Loucy (cell line): Measurements from ENCODE around the gene LUZP2.

Experiments used
- H2AFZ ChIP-seq: fragments of 200-600 bp; sonication (generic); 2 replicates; pipeline ENCODE4 v1.6.0; 2016; ENCODE audit warnings: antibody characterized with exemption, mild to moderate bottlenecking, low read length, moderate library complexity
- H3F3A ChIP-seq: fragments of 200-600 bp; 2 replicates; pipeline ENCODE4 v1.6.0; 2016; ENCODE audit warnings: antibody characterized with exemption, low read depth, mild to moderate bottlenecking
- H3K27me3 ChIP-seq: fragments of 200-600 bp; sonication (generic); 2 replicates; pipeline ENCODE4 v1.6.1; 2014; ENCODE audit warnings: low read length, mild to moderate bottlenecking; ENCODE audit not compliant: insufficient read depth, poor library complexity, severe bottlenecking
- H3K36me3 ChIP-seq: fragments of 200-600 bp; sonication (generic); 2 replicates; pipeline ENCODE4 v1.6.1; 2016; ENCODE audit warnings: low read length; ENCODE audit not compliant: insufficient read depth
- H3K4me1 ChIP-seq: fragments of 200-600 bp; sonication (generic); 2 replicates; pipeline ENCODE4 v1.5.1; 2014; ENCODE audit warnings: low read length, mild to moderate bottlenecking; ENCODE audit not compliant: insufficient read depth, poor library complexity, severe bottlenecking
- H3K4me2 ChIP-seq: fragments of 200-600 bp; sonication (generic); 2 replicates; pipeline ENCODE4 v1.6.0; 2014; ENCODE audit warnings: antibody characterized with exemption, low read length, low read depth, mild to moderate bottlenecking; ENCODE audit not compliant: poor library complexity, severe bottlenecking
- H3K4me3 ChIP-seq: fragments of 200-600 bp; sonication (generic); 2 replicates; pipeline ENCODE4 v1.5.1; 2014; ENCODE audit warnings: low read length, mild to moderate bottlenecking, mixed read lengths; ENCODE audit not compliant: poor library complexity, severe bottlenecking
- H3K79me2 ChIP-seq: fragments of 200-600 bp; sonication (generic); 2 replicates; pipeline ENCODE4 v1.6.1; 2014; ENCODE audit warnings: low read length; ENCODE audit not compliant: insufficient read depth
- H3K9ac ChIP-seq: fragments of 200-600 bp; sonication (generic); 2 replicates; pipeline ENCODE4 v1.6.0; 2014; ENCODE audit warnings: mild to moderate bottlenecking, low read depth, low read length, moderate library complexity; ENCODE audit not compliant: poor library complexity, severe bottlenecking
- H3K9me2 ChIP-seq: fragments of 200-600 bp; sonication (generic); replicated peaks from 2 replicates; pipeline ENCODE4 v1.6.1; 2016; ENCODE audit warnings: low read depth, low read length, mixed read lengths
- H3K9me3 ChIP-seq: fragments of 200-600 bp; sonication (generic); 2 replicates; pipeline ENCODE4 v1.6.1; 2014; ENCODE audit warnings: mild to moderate bottlenecking, antibody characterized with exemption, low read length, low read depth; ENCODE audit not compliant: insufficient read depth
- H4K20me1 ChIP-seq: fragments of 200-600 bp; sonication (generic); 2 replicates; pipeline ENCODE4 v1.6.0; 2014; ENCODE audit warnings: antibody characterized with exemption, low read length, mild to moderate bottlenecking; ENCODE audit not compliant: insufficient read depth, poor library complexity, severe bottlenecking
- EZH2phosphoT487 ChIP-seq: fragments of 200-600 bp; IDR thresholded peaks from 2 replicates; pipeline ENCODE4 v1.6.1; 2018; ENCODE audit warnings: antibody characterized with exemption, mild to moderate bottlenecking, moderate library complexity, borderline replicate concordance
- TF ChIP-seq, protein P1 (sequence below): fragments of 200-600 bp; sonication (generic); conservative IDR thresholded peaks from 2 replicates; pipeline ENCODE4 v1.5.1; 2014; ENCODE audit warnings: mild to moderate bottlenecking, antibody characterized with exemption, low read length

The LUZP2 gene

DNA sequence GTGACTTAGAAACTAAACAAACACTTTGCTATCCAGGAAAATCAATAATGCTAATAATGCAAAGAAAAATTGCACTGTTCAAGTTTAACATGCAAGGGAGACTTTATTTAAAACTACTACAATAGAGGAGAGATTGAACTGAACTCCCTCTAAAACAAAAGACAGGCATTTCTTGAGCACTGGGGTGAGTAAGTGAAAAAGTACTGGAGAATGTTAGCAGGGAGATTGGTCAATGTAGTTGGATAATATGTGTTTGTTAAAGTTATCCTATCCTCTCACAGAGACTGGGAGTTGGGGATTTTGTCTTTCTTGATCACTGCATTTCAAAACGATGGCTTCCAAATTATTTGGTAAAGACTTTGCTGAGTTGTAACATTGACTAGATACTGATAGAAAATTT is 77.6 kb downstream of the LUZP2 start:
- no peaks in the 10 kb centered on the region for H3K27me3 ChIP-seq
- no peaks in the 10 kb centered on the region for H3K4me1 ChIP-seq
- H3K4me3 ChIP-seq, result no peak overlapping the region
- no peaks in the 10 kb centered on the region for H3K79me2 ChIP-seq
- no peak overlapping the region for H2AFZ ChIP-seq
- no peak for TF ChIP-seq EZH2phosphoT487
- TF ChIP-seq, protein P1, sequence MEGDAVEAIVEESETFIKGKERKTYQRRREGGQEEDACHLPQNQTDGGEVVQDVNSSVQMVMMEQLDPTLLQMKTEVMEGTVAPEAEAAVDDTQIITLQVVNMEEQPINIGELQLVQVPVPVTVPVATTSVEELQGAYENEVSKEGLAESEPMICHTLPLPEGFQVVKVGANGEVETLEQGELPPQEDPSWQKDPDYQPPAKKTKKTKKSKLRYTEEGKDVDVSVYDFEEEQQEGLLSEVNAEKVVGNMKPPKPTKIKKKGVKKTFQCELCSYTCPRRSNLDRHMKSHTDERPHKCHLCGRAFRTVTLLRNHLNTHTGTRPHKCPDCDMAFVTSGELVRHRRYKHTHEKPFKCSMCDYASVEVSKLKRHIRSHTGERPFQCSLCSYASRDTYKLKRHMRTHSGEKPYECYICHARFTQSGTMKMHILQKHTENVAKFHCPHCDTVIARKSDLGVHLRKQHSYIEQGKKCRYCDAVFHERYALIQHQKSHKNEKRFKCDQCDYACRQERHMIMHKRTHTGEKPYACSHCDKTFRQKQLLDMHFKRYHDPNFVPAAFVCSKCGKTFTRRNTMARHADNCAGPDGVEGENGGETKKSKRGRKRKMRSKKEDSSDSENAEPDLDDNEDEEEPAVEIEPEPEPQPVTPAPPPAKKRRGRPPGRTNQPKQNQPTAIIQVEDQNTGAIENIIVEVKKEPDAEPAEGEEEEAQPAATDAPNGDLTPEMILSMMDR, result no peak
- H3F3A ChIP-seq, result no peaks in the 10 kb centered on the region
- no peaks in the 10 kb centered on the region for H3K9me3 ChIP-seq
- no peaks in the 10 kb centered on the region for H3K9me2 ChIP-seq
- H3K36me3 ChIP-seq, result no peaks in the 10 kb centered on the region
- H3K9ac ChIP-seq, result no peak overlapping the region
- H3K4me2 ChIP-seq, result no peak overlapping the region
- no peaks in the 10 kb centered on the region for H4K20me1 ChIP-seq

GRCh38 chr11:24575392-24575791 is 78.5 kb downstream of the LUZP2 start:
- Histone ChIP-seq H3K9me3 (no peaks in the 10 kb centered on the region), H3K4me1 (no peaks in the 10 kb centered on the region), H3K9me2 (no peaks in the 10 kb centered on the region), H3K9ac (no peak overlapping the region), H3K36me3 (no peaks in the 10 kb centered on the region), H3K4me3 (no peak overlapping the region), H3K27me3 (no peaks in the 10 kb centered on the region), H3K79me2 (no peaks in the 10 kb centered on the region), H4K20me1 (no peaks in the 10 kb centered on the region), H3K4me2 (no peak overlapping the region), H2AFZ (no peak overlapping the region), H3F3A (no peaks in the 10 kb centered on the region)
- TF ChIP-seq EZH2phosphoT487, result no peak
- TF ChIP-seq, protein P1, result no peak

- Histone ChIP-seq H3K4me2 (no peak overlapping the region), H4K20me1 (no peaks in the 10 kb centered on the region), H3K27me3 (no peaks in the 10 kb centered on the region), H3K4me1 (no peaks in the 10 kb centered on the region), H2AFZ (no peak overlapping the region), H3F3A (no peaks in the 10 kb centered on the region), H3K79me2 (no peaks in the 10 kb centered on the region), H3K9ac (no peak overlapping the region), H3K9me3 (no peaks in the 10 kb centered on the region), H3K36me3 (no peaks in the 10 kb centered on the region), H3K4me3 (no peak overlapping the region), H3K9me2 (no peaks in the 10 kb centered on the region)
- TF ChIP-seq, protein P1, result no peak
- TF ChIP-seq EZH2phosphoT487, result no peak
Measured at GRCh38 chr11:24585192-24585591, 88.3 kb downstream of the LUZP2 start.
